WI38 (cell line): ENCODE results near the gene RASA2.

Experiments used
- H3K4me3 ChIP-seq: 2 replicates; pipeline ENCODE4 v1.5.1; 2011; ENCODE audit warnings: low read depth, mild to moderate bottlenecking, control low read depth, low read length
- TF ChIP-seq, protein P1 (sequence below): IDR thresholded peaks from 2 replicates; pipeline ENCODE4 v1.5.1; 2012; ENCODE audit warnings: low read depth, mild to moderate bottlenecking, control low read depth, low read length

RASA2 gene

DNA sequence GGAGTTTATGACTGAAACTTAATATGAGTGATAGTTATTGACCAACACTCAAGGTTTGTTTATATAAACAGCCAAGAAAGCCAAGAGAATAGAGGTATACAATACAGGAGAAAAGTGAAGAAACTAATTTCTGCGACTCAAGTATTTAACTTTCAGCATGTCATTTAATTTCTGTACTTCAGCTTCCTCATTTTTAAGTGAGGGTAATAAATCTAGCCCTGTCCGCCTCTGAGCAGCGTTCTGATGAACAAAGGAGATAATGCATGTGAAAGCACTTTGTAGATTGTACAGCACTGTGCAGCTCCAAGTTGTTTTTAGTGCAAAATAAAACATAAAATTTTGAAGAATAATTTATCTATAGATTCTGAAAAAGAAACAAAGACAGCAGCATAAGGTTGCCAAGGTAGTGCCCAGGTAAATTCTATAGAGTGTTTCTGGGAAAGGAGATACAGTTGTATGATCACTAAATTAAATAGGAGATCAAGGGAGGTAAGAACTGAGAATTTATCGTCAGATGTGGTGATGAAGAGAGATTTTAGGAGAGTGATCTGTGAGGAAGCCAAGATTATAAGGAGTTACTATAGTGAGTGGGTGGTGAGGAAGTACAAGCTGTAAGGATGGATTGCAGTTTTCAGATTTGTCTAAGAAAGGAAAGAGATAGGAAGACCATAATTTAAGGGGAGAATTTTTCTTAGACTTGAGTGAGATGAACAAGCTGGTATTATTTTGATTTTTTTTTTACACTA is 71.3 kb downstream of the RASA2 start:
- H3K4me3 ChIP-seq: no peak overlapping the region
- TF ChIP-seq, protein P1, sequence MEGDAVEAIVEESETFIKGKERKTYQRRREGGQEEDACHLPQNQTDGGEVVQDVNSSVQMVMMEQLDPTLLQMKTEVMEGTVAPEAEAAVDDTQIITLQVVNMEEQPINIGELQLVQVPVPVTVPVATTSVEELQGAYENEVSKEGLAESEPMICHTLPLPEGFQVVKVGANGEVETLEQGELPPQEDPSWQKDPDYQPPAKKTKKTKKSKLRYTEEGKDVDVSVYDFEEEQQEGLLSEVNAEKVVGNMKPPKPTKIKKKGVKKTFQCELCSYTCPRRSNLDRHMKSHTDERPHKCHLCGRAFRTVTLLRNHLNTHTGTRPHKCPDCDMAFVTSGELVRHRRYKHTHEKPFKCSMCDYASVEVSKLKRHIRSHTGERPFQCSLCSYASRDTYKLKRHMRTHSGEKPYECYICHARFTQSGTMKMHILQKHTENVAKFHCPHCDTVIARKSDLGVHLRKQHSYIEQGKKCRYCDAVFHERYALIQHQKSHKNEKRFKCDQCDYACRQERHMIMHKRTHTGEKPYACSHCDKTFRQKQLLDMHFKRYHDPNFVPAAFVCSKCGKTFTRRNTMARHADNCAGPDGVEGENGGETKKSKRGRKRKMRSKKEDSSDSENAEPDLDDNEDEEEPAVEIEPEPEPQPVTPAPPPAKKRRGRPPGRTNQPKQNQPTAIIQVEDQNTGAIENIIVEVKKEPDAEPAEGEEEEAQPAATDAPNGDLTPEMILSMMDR: no peak

DNA sequence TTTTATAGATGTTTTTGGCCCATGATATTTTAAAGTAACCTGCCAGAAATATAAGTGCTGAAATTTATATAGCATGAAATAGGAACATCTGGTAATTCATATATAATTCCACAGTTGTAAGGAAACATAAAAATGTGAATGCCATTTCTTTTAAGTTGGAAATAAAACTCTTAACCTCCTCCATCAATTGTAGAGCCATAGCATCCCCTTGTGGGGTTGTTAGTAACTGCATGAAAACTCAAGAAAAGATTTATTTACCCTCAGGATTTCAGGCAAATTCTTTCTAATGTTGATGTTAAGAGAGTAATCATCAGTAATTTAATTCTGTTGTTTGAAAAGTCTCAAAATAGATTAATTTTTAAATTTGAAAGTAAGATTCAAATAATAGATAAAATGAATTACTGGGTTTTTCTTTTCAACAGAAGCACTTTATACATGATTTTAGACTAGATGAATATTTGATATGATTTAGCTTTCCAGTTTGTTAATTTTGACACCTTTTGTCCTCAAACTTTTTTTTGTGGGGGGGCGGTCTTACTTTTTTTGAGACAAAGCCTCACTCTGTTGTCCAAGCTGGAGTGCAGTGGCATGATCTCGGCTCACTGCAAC is 74.7 kb downstream of the RASA2 start:
- TF ChIP-seq, protein P1: peak; percentile 94
- H3K4me3 ChIP-seq: no peak overlapping the region

DNA sequence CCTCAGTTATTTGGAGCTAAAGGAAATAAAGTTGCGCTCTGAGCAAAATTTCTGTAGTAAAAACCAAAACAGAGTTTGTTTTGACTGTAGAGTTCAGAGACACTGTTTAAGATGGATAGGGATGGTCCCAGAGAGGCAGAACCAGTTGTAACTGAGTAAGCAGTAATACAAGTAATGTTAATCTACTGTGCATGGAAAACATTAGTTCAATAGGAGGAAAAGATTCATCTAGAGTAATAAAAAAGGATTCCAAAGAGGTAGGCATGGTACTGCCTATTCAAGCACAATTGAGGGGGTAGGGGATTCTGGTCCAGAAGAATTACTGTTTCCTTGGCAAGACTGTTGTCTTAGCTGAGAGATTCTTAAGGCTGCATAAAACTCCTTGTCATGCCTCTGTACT is 77.4 kb downstream of the RASA2 start:
- H3K4me3 ChIP-seq: no peak overlapping the region
- TF ChIP-seq, protein P1: no peak

DNA sequence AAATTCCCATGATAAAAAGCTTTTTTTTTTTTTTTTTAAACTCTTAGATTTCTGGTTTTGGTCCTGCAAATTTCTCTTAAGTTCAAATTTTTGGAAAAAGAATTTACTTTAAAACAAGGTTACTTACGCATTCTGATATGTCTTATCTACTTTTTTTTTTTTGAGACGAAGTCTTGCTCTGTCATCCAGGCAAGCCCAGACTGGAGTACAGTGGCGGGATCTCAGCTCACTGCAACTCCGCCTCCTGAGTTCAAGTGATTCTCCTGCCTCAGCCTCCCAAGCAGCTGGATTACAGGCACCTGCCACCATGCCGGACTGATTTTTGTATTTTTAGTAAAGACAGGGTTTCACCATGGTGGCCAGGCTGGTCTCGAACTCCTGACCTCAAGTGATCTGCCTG is 83.2 kb downstream of the RASA2 start:
- no peak overlapping the region for H3K4me3 ChIP-seq
- TF ChIP-seq, protein P1: no peak

DNA sequence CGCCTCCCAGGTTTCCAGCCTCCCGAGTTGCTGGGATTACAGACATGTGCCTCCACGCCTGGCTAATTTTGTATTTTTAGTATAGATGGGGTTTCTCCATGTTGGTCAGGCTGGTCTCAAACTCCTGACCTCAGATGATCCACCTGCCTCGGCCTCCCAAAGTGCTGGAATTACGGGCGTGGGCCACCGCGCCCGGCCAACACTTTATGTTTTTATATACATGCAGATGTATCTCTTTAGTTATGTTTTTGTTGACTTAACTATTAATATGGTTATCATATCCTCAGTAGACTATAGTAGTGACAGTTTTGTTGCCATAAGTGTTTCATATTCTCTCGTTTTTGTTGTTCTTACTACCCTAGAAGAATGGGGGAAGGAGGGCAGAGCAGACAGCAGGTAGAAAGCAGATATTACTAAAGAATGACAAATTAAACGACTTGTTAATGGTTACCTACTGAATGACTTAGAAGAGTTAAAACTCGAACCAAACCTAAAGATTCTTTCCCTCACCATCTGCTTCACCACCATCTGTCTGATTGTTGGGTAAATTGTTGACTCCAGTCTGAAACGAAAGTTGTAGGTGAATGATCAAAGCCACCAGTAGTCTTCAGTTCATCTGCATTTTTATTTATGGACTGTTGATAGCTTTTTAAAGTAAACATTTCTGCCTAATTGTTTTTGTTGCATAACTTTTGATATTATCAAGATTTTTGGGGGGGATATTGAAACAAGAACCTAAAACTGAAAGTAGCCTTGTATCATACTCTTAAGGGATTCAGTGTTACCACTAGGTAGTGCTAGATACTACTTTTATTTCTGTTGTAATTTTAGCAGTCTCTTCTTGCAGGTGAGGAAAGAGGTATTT is 89.3 kb downstream of the RASA2 start:
- TF ChIP-seq, protein P1: peak; percentile 29; the same call in 1 of the 2 replicates

DNA sequence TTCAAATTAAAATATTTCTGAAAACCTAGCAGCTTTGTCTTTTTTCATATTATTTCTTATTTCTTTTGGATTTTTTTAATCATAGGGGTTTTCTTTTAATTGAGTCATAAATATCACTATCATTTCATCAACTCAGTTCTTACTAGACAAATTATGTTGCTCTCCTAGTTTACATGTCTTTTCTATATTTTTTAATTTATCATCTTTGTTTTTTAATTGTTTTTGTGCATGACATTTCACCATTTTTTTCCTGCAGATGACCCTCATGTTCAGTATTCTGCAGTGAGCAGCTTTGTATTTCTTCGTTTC is 89.9 kb downstream of the RASA2 start:
- TF ChIP-seq, protein P1: no peak
- H3K4me3 ChIP-seq: no peak overlapping the region

More for the DNA sequence above, 89.3 kb downstream of the RASA2 start:
- H3K4me3 ChIP-seq: no peak overlapping the region; the same call in 1 of the 2 replicates
